GM12865 (cell line): ENCODE results near the gene FFAR3.

Experiments
- DNase-seq: peaks from one replicate; pipeline ENCODE4 v3.0.0; 2010; ENCODE audit warnings: low read depth
- H3K4me3 ChIP-seq: 2 replicates; pipeline ENCODE4 v1.5.1; 2011; ENCODE audit warnings: mild to moderate bottlenecking, low read depth, low read length, control low read depth
- CTCF ChIP-seq: IDR thresholded peaks from 2 replicates; pipeline ENCODE4 v1.5.1; 2011; ENCODE audit warnings: low read length, control low read depth, low read depth, inconsistent platforms; ENCODE audit not compliant: insufficient read depth; ENCODE audit errors: missing control alignments

Gene FFAR3

GRCh38 chr19:35320065-35320713, 38.1 kb upstream of the FFAR3 start:
- DNase-seq, result no peak
- no peak overlapping the region for H3K4me3 ChIP-seq
- no peak for TF ChIP-seq CTCF

GRCh38 chr19:35321291-35321690, 37.0 kb upstream of the FFAR3 start:
- DNase-seq, result no peak
- no peak overlapping the region for H3K4me3 ChIP-seq
- TF ChIP-seq CTCF, result no peak

- TF ChIP-seq CTCF, result no peak
- H3K4me3 ChIP-seq, result no peak overlapping the region
- DNase-seq, result no peak
These were observed 36.2 kb upstream of the FFAR3 start for GRCh38 chr19:35322014-35322413.

- TF ChIP-seq CTCF, result peak; percentile 25
- H3K4me3 ChIP-seq, result no peak overlapping the region
- DNase-seq, result no peak
These were observed 30.6 kb upstream of the FFAR3 start for GRCh38 chr19:35327642-35328041.

- DNase-seq, result peak; percentile 81
- peak within 1 kb of the TSS; percentile 69 for H3K4me3 ChIP-seq
- no peak for TF ChIP-seq CTCF
These were observed 29.4 kb upstream of the FFAR3 start, which contains the start of gene CD22 for GRCh38 chr19:35328851-35329285. Gene CD22 (plus strand): TSS chr19:35329187. CDS start chr19:35332041, 2,854 bp downstream.

GRCh38 chr19:35329323-35329722, 28.9 kb upstream of the FFAR3 start:
- peak overlapping the region; percentile 69 for H3K4me3 ChIP-seq
- TF ChIP-seq CTCF, result no peak
- DNase-seq, result no peak

GRCh38 chr19:35330475-35330874, 27.8 kb upstream of the FFAR3 start:
- TF ChIP-seq CTCF, result no peak
- DNase-seq, result peak; percentile 94
- peak overlapping the region; percentile 69 for H3K4me3 ChIP-seq
